Caco-2 (cell line): ENCODE results near the gene COL3A1. TPM values are rescaled to one million over a fixed set of nuclear protein-coding genes. Genes with fewer than 3 reads are reported as not detected.

Experiments
- BruUV-seq: library from RNA; stranded (reverse); fragments of 400-500 nt; replicated peaks from 2 replicates; lab custom pipeline; 2021; lab: Mats Ljungman, UMichigan
- CTCF ChIA-PET: fragments of 300-600 bp; sonication (Branson Sonifier 250); formaldehyde crosslinking; loops from one replicate; lab custom pipeline; 2022; ENCODE audit warnings: antibody characterized with exemption; lab: Charles Lee
- POLR2A ChIA-PET: fragments of 300-600 bp; sonication (Branson Sonifier 250); formaldehyde crosslinking; loops from one replicate; lab custom pipeline; 2022; ENCODE audit warnings: antibody characterized with exemption; lab: Charles Lee
- DNase-seq, 2 experiments: peaks; one replicate each; pipeline versions ENCODE4 v3.0.0 to v3.0.0-alpha.2; 2020 to 2022
- H3K27me3 ChIP-seq: replicated peaks from 2 replicates; pipeline ENCODE4 v1.6.0; 2011; ENCODE audit warnings: low read length; ENCODE audit not compliant: control insufficient read depth, insufficient read depth
- H3K36me3 ChIP-seq: 2 replicates; pipeline ENCODE4 v1.5.1; 2011; ENCODE audit warnings: low read length; ENCODE audit not compliant: control insufficient read depth, insufficient read depth
- H3K4me1 ChIP-seq: fragments of 250-450 bp; sonication (Bioruptor Pico); 2 replicates; pipeline ENCODE4 v1.5.1; 2020; ENCODE audit warnings: mild to moderate bottlenecking
- H3K4me3 ChIP-seq: 2 replicates; pipeline ENCODE4 v1.5.1; 2011; ENCODE audit warnings: low read depth, mild to moderate bottlenecking, control low read depth, low read length
- H3K9me3 ChIP-seq: fragments of 250-450 bp; sonication (Bioruptor Pico); 2 replicates; pipeline ENCODE4 v1.5.1; 2020; ENCODE audit warnings: mild to moderate bottlenecking, moderate library complexity
- H3K27ac Mint-ChIP-seq: one replicate; pipeline ENCODE4 v1.8.0; 2022; ENCODE audit warnings: mixed read lengths; ENCODE audit not compliant: unreplicated experiment
- H3K27me3 Mint-ChIP-seq: one replicate; pipeline ENCODE4 v1.8.0; 2022; ENCODE audit warnings: mixed read lengths; ENCODE audit not compliant: insufficient read depth, unreplicated experiment
- H3K36me3 Mint-ChIP-seq: one replicate; pipeline ENCODE4 v1.8.0; 2022; ENCODE audit warnings: mild to moderate bottlenecking, mixed read lengths; ENCODE audit not compliant: insufficient read depth, unreplicated experiment
- H3K4me1 Mint-ChIP-seq: one replicate; pipeline ENCODE4 v1.8.0; 2022; ENCODE audit warnings: low read depth, mixed read lengths; ENCODE audit not compliant: unreplicated experiment
- H3K4me3 Mint-ChIP-seq: one replicate; pipeline ENCODE4 v1.8.0; 2022; ENCODE audit warnings: mild to moderate bottlenecking, moderate library complexity, mixed read lengths; ENCODE audit not compliant: unreplicated experiment
- H3K9me3 Mint-ChIP-seq: one replicate; pipeline ENCODE4 v1.8.0; 2022; ENCODE audit warnings: mixed read lengths; ENCODE audit not compliant: unreplicated experiment
- intact Hi-C: fragments of 100-400 bp; cut with micrococcal nuclease; formaldehyde crosslinking; loops from one replicate; pipeline ENCODE4 v1.10.0; 2022; ENCODE audit not compliant: unreplicated experiment
- total RNA-seq: library from RNA; stranded (reverse); gene quantifications from 2 replicates; pipeline ENCODE4 v1.2.3, GENCODE V29; 2022
- TF ChIP-seq, protein P1 (sequence below), 2 experiments: fragments of 200-600 bp in 1 of 2; IDR thresholded peaks; 1 replicate in 1 of 2; 2 replicates in 1 of 2; pipeline versions ENCODE4 v1.5.1 to v1.8.0; 2011 to 2022; ENCODE audit warnings: antibody characterized with exemption in 1 of 2, control low read depth in 1 of 2, inconsistent platforms in 1 of 2, low read depth in 1 of 2, low read length in 1 of 2, mild to moderate bottlenecking in 1 of 2, moderate library complexity in 1 of 2; ENCODE audit not compliant: insufficient read depth in 1 of 2, severe bottlenecking in 1 of 2, unreplicated experiment in 1 of 2

The COL3A1 gene
- total RNA-seq, 1 experiment from 2014 or later, result 25.4 TPM

DNA sequence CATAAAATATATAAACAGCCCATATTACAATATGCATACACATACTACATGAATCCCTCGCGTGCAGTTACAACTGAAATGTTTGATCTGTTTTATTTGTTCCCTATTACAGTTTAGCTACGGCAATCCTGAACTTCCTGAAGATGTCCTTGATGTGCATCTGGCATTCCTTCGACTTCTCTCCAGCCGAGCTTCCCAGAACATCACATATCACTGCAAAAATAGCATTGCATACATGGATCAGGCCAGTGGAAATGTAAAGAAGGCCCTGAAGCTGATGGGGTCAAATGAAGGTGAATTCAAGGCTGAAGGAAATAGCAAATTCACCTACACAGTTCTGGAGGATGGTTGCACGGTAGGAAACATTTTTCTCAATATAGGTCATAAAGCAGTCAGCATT is 36.4 kb downstream of the COL3A1 start:
- DNase-seq, result no peak
- CTCF ChIA-PET, result no interaction called here
- no peaks in the 10 kb centered on the region for H3K27me3 ChIP-seq

DNA sequence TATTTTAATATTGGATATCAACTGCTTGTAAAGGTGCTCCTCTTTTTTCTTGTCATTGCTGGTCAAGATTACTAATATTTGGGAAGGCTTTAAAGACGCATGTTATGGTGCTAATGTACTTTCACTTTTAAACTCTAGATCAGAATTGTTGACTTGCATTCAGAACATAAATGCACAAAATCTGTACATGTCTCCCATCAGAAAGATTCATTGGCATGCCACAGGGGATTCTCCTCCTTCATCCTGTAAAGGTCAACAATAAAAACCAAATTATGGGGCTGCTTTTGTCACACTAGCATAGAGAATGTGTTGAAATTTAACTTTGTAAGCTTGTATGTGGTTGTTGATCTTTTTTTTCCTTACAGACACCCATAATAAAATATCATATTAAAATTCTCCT is 38.2 kb downstream of the COL3A1 start:
- Mint-ChIP-seq H3K4me3 (no peak overlapping the region), H3K27me3 (no peaks in the 10 kb centered on the region), H3K4me1 (no peaks in the 10 kb centered on the region), H3K36me3 (peaks cover 5% of the 10 kb centered on the region), H3K9me3 (no peaks in the 10 kb centered on the region), H3K27ac (no peak overlapping the region)
- no peak overlapping the region for H3K4me3 ChIP-seq
- TF ChIP-seq, protein P1, sequence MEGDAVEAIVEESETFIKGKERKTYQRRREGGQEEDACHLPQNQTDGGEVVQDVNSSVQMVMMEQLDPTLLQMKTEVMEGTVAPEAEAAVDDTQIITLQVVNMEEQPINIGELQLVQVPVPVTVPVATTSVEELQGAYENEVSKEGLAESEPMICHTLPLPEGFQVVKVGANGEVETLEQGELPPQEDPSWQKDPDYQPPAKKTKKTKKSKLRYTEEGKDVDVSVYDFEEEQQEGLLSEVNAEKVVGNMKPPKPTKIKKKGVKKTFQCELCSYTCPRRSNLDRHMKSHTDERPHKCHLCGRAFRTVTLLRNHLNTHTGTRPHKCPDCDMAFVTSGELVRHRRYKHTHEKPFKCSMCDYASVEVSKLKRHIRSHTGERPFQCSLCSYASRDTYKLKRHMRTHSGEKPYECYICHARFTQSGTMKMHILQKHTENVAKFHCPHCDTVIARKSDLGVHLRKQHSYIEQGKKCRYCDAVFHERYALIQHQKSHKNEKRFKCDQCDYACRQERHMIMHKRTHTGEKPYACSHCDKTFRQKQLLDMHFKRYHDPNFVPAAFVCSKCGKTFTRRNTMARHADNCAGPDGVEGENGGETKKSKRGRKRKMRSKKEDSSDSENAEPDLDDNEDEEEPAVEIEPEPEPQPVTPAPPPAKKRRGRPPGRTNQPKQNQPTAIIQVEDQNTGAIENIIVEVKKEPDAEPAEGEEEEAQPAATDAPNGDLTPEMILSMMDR (IDR thresholded peaks at IDR 0.05; ENCODE audit: insufficient read depth in 1 of 2, low read depth in 1 of 2, low read length in 1 of 2, severe bottlenecking in 1 of 2, unreplicated experiment in 1 of 2), result no peak
- intact Hi-C loops, result no loop called here
- H3K9me3 ChIP-seq, result no peaks in the 10 kb centered on the region
- no peaks in the 10 kb centered on the region for H3K4me1 ChIP-seq
- H3K36me3 ChIP-seq, result no peaks in the 10 kb centered on the region
- BruUV-seq, result no TSS peak
- H3K27me3 ChIP-seq, result no peaks in the 10 kb centered on the region
- POLR2A ChIA-PET, result no interaction called here
- CTCF ChIA-PET, result no interaction called here
- no peak for DNase-seq

More for the DNA sequence above, 36.4 kb downstream of the COL3A1 start:
- Histone ChIP-seq H3K4me1 (no peaks in the 10 kb centered on the region), H3K4me3 (no peak overlapping the region), H3K9me3 (no peaks in the 10 kb centered on the region), H3K36me3 (no peaks in the 10 kb centered on the region)
- TF ChIP-seq, protein P1 (IDR thresholded peaks at IDR 0.05; ENCODE audit: insufficient read depth in 1 of 2, low read depth in 1 of 2, low read length in 1 of 2, severe bottlenecking in 1 of 2, unreplicated experiment in 1 of 2), result no peak
- POLR2A ChIA-PET, result no interaction called here
- Mint-ChIP-seq H3K36me3 (peaks cover 5% of the 10 kb centered on the region), H3K4me1 (no peaks in the 10 kb centered on the region), H3K27ac (no peak overlapping the region), H3K4me3 (no peak overlapping the region), H3K27me3 (no peaks in the 10 kb centered on the region), H3K9me3 (no peaks in the 10 kb centered on the region)
- intact Hi-C loops, result no loop called here
- BruUV-seq, result no TSS peak

DNA sequence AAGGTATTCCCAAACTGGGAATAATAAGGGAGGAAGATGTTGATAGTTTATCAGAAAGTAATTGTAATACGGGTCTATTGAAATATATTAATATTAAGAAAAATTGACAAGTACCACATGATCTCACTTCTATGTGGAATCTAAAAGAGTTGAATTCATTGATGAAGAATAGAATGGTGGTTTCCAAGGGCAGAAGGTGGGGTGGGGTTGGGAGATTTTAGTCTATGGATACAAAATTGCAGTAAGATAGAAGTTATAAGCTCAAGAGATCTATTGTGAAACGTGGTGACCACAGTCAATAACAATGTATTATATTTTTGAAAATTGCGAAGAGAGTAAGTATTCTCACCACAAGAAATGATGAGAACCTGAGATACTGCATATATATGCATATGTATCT is 38.9 kb downstream of the COL3A1 start:
- BruUV-seq, result no TSS peak
- Histone ChIP-seq H3K9me3 (no peaks in the 10 kb centered on the region), H3K4me1 (no peaks in the 10 kb centered on the region), H3K36me3 (no peaks in the 10 kb centered on the region), H3K27me3 (no peaks in the 10 kb centered on the region), H3K4me3 (no peak overlapping the region)
- H3K4me3 Mint-ChIP-seq, result no peak overlapping the region
- no peaks in the 10 kb centered on the region for H3K4me1 Mint-ChIP-seq
- DNase-seq, result no peak
- ChIA-PET CTCF (no interaction called here), POLR2A (no interaction called here)
- H3K27me3 Mint-ChIP-seq, result no peaks in the 10 kb centered on the region
- no peak overlapping the region for H3K27ac Mint-ChIP-seq
- H3K9me3 Mint-ChIP-seq, result no peaks in the 10 kb centered on the region
- TF ChIP-seq, protein P1 (IDR thresholded peaks at IDR 0.05; ENCODE audit: insufficient read depth in 1 of 2, low read depth in 1 of 2, low read length in 1 of 2, severe bottlenecking in 1 of 2, unreplicated experiment in 1 of 2), result no peak
- intact Hi-C loops, result no loop called here
- H3K36me3 Mint-ChIP-seq, result peaks cover 5% of the 10 kb centered on the region
